ENCODE data around the gene NPAS3.

Gene NPAS3

DNA sequence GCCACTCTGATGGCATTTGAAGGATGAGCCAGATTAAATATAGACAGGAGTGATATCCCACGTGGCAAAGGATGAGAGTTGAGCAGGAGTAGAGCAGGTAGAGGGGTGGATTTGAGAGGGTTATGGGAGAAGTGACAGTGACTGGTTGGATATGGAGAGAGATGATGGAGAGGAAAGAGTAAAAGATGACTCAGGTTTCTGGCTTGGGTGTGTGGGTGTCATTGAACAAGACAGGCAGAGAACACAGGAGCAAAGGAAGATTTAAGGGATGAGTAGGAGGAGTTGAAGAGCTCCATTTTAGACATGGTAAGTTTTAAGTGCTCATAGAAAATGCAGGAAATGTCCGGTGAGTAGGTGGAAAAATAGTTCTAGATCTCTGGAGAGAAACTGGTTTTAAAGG lies 875.3 kb downstream of the NPAS3 start:
- DNase-seq: no peak

DNA sequence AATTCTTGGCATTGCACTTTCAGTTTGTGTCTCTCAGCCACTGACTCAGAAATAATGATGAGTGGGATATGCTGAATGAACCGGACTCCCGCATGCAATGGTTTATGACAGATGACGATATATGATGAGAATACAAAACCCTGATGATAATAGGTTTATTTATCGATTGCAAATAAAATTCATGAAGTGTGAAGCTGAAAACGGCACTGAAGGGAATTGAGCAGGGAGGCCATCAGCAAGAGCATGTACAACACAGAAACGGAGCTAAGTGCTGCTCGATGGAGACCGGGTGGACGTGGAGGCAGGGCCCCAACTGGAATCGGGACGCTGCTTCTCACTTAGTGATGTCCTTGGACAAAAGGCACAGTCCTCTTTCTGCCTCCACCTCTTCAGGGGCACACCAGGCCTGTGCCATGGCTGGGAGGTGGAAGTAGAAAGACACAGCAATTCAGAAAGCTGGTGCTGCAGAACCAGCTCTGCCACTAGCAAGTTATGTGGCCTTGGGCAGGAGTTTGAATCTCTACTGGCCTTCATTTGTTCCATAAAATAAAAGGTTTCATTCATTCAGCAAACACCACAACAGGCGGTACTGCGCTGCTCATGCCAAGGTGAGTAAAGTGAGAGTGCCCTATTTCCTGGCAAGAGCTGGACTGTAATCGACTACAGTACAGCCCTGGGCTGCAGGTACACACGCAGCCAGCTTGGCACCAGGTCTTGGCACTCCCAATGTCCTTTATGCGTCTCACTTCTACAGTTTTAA lies 895.2 kb downstream of the NPAS3 start:
- DNase-seq: no peak

DNA sequence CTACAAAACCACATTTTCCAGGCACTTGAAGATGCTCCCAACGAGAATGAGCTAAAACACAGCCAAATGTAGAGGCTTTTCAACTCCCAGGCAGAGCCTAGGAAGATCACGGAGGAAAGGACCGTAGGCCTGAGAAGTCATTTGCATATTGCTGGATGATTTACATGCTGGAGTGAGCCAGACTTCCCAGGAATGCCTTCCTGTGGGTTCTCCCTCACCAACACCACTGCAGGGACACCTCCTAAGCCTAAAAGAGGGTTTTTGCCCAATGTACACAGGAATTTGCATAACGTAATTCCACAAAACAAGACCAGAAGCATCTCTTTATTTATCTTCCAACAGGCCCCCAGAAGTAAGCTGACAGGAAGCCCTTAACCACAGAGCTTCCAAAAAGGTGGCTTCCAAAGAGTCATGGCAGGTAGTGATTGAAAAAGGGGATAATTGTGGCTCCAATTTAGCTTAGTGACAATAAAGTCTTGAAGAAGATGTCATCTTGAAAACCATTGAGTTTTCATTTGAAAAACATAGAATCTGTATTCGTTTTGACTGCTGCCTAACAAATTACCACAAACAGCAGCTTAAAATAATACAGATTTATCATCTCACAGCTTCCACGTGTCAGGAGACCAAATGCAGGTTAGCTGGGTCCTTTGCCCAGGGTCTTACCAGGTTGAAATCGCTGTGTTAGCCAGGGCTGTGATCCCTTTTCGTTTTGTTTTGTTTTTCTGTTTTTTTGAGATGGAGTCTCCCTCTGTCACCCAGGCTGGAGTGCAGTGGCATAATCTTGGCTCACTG lies 896.0 kb downstream of the NPAS3 start:
- no peak for DNase-seq

DNA sequence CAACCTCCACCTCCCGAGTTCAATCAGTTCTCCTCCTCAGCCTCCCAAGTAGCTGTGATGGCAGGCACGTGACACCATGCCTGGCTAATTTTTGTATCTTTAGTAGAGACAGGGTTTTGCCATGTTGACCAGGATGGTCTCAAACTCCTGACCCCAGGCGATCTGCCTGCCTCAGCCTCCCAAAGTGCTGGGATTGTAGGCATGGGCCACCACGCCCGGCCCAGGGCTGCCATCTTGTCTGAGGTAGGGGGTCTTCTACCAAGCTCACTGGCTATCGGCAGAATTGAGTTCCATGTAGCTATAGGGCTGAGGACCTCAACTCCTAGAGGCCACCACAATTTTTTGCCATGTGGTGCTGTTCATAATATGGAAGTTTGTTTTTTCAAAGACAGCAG lies 896.6 kb downstream of the NPAS3 start:
- DNase-seq: no peak

DNA sequence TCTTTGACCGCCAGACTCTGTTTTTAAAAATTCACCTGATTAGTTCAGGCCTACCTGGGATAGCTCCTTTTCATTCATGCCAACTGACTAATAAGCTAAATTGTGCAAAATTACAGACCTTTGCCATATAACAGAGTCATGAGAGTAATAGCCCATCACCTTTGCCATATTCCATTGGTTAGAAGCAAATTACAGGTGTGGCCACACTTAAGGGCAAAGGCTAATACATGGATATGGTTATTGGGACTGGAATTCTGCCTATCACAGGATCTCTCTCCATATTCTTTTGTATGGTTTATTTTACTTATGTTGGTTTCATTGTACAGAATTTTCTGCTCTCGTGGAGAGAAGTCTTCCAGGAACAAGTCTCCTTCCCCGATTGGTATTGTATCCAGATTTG lies 897.0 kb downstream of the NPAS3 start:
- no peak for DNase-seq

DNA sequence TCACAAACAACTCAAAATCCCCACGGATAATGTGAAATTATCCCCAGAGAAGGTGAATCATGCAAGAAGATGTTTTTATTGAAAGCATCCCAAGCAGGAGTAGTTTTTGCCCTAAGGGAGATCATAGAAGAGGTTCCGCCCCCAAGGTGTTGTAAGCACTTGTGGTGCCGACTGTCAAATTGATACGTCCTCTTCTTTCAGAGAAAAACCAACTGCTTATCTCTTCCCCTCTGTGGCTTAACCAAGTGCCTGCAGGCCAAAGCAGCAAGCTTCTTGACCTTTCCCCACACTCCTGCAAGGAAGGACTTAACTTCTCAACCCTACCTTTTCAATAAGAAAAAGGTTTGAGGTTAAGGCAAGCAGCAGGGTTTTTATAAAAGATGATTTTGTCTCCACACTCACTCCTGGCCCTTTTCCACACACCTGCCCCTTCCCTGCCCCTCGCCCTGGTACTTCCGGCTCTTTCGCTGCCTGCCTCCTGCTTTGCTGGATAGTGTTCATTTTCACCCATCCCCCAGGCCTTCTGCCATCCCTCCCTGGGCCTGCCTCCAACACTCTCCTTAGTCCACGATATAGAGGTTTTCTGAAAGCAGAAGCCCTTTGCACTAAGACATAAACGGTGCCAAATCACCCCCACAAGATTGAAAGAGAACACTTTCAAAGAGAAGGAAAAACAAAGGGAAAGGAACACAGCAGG lies 897.7 kb downstream of the NPAS3 start:
- no peak for DNase-seq

DNA sequence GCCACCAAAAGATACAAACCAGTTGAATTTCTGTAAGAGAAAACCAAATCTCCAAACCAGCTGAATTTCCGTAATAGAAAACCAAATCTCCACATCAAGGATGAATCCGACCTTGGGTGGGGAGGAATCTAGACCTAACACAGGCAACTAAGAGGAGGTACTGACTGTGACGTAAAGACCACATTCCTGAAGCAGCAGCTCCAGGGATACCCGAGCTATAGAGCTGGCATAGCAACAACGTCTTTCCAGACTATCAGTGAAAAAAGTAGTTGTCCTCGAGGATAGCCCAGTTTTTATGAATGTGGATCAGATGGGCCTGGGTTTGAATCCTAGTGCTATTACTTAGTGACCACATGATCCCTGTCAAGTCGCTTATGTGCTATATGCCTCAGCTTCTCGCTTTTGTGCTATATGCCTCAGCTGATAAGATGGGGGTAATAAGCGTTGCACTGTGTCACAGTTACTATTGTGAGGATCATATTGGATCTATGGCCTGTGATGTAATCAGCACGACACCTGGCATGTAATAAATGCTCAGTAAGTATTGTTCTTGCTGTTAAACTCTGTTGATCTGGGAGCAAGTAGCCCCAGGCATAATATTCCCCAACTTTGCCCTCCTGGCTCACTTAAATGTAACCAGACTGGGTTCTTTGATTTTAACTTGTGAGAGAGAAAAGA lies 898.4 kb downstream of the NPAS3 start:
- DNase-seq: no peak

DNA sequence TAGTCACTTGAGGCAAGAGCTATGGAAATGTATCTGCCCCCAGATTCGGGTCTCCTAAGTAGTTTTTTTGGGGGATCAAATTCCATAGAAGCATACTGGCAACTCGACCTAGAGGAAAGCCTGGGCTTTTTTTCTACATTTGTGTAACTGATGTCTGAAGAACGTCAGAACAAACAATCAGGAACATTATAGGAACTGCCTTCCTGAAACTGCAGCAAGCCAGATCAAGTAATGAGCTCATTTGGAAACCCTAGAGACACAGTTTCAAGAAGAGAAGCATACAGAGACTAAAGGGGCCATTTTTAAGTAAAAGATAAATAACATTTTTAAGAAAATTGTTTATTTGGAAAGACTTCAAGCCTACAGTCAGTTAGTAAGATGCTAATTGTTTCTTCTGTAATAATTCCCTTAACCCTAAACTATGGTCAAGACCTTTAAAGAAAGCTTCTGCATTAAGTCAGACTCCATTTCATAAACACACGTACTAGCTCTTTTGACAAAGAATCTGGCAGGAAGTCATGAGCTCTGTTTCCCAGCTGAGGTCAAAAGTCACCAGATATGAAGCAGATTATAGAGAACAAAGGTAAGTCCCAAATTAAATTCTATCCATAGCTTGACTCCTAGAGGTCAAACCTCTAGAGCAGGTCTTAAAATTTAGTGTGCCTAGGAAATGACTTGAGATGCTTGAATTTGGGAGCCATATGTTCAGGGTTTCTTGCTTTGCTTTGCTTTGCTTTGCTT lies 899.4 kb downstream of the NPAS3 start:
- DNase-seq: no peak

DNA sequence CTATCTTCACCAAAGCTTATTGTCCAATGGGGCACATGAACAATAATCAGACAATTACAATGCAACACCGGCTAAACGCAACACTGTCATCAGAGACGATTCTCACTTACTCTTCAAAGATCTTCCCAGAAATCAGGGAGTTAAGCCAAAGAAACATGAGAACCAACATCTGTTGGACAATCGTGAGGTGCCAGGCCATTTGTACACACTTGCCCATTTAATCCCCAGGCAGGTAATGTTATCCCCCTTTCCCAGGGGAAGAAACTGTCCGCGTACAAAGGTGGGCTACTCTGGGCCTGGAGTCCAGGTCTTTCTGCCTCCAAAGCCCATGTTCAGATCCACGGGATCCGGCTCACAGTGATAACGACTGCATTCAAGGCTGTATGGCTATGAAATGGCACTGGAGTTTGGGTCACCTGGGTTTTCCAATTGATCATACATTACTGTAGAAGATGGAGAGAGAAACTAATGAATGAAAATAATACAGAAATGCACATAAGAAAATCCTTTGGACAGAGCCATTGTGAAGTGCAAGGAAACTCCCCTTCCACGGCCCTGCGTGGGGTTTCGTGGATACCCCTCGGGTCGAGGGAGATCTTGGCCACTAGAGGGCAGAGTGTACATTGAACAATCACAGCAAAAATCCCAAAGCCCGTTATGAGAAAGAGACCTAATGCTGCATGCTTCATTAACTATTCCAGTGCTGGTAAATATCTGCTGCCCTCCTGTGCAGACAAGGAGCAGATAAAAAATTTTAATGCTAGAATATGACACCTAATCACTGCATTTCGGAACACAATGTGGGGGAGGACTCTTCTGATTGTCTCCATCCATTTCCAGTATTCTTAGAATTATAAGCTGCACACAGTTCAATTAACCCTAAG lies 900.8 kb downstream of the NPAS3 start:
- DNase-seq: peak; percentile 49 to 56

DNA sequence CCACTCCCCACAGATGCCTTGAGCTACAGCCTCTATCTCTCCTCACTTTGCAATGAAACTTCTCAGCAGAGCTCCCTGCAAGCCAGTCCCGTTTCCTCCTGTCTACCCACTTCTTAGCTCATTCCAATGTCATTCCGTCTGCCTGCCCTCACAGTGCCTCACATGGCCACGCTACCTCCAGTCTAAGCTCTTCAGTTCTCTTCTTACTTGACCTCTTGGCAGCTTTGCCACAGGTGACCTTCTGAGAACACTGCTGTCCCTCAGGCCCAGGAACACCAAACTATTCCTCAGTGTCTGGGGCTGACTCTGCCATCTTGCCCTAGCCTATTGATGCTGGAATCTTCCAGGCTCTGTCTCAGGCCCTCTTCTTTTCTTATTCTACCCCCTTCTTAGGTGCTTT lies 902.1 kb downstream of the NPAS3 start:
- no peak for DNase-seq

DNA sequence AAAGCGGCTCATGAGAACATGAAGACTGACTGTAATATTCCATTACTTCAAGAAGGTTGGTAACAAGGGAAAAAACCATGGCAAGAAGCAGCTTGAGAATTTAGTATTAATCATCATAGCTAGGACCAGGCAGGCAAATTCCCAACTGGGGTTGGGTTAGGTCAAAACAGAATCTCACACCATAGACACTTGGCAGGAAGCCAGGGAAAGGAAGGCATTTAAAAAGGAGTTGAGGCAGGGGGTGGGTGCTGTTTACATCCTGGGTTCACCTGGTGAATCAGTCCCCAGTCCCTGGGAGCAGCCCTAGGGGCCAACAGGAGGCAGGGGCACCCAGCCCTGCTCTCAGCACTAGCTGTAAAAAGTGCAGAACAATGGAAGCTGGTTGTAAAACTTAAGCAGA lies 903.6 kb downstream of the NPAS3 start:
- DNase-seq: no peak

DNA sequence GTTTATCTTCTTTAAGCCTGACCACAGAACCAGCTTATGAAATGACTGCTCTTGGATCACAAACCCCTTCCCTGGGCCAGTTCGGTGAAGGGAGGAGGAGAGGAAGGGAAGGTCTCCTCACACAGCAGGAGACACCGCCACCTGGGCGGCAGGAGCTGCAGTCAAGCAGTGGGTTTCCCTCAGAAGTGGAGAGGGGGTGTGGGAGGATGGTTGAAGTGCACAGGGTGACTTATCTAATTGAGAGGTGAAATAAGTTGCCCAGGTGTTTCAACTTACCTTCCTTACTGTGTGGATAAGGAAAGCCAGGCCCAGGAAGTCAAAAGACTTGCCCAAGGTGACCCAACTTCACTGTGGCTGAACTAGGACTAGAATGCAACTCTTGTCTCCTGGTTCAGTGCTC lies 905.4 kb downstream of the NPAS3 start:
- no peak for DNase-seq

DNA sequence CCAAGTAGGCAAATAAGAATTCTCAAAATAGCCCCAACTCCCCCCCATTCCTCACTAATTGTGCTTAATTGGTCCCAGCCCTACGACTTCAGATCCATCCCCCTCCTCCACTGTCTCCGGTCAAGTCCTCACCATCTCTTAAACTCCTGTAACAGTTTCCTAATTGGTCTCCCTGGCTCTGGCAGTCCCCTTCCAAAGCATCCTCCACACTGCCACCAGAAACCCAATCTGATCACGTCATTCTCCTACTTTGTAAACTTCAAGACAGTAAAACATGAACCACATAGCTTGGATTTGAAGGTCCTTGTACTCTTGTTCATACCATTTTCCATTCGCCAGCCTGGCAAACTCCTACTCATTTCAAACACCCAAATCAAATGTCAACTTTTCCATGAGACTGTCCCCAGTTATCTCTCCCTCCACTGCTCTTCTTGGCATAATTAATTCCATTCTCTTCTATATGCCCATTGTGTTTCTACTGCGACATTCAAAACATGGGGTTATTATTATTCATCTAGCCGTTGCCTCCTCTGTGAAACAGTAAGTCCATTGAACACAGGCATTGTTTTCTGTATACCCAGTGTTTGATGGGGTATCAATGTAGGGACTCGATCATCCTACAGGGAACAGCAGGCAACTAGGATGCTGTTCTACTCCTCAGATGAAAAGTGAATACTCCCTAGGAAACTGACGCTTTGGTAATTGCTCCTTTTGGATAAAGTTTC lies 907.6 kb downstream of the NPAS3 start:
- DNase-seq: no peak

DNA sequence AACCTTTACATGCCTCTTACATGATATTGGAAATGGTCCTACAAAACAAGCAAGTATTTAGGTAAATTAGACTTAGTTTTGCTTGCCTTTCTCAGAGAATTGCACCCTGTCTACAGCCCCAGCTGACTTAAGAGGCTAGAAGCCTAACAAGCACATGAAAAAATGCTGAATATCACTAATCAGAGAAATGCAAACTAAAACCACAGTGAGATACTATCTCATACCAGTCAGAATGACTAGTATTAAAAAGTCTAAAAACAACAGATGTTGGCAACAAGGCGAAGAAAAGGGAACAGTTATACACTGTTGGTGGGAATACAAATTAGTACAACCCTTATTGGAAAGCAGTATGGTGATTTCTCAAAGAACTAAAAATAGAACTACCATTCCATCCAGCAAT lies 908.4 kb downstream of the NPAS3 start:
- no peak for DNase-seq

DNA sequence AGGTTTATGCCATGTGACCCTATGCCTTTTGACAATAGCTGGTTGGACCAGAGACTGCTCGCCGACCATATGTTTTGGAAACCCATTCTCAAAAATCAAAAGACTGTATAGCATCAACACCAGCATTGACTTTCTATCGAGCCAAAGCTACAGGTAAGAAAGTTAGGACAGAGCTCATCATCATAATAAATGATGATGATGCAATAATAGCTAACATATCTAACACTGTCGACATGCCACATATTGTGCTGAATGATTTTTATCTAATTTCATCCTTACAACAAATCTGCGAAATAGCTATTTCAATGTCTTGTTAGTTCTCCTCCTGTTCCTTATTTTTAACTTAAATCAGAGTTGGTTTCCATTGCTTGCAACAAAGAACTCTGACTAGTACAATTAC lies 909.3 kb downstream of the NPAS3 start:
- DNase-seq: no peak

DNA sequence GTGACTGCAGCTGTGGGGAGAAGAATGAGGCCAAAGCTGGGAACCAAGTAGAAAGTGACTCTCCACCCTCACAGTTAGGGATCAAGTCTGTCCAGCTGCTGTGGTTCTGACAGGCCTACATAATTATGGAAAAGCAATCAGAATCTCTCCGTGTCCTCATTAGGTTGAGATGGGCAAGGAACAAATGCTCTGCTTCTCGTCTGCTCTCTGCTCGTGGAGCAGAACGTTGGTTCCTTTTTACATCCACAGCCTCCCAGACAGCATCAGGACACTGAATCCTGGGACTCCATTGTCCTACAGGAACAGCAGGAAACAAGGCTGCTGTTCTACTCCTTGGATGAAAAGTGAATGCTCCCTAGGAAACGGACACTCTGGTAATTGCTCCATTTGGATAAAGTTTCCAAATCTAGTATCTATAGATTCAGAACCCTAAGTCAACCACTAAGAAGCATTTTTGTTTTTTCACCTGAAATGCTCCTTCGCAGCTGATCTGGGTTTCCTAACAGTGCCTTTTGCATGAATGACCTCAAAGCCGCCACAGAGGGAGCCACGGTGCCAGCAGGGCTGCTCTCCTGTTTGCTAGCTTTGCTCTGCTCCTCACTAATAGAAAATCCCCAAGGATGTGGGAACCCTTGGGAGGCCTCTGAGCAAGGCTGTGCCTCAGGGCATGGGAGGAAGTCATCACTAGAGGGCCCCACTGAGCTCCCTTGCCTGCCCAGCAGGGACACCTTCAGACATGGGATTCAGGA lies 910.2 kb downstream of the NPAS3 start:
- peak; percentile 37 to 47 for DNase-seq

DNA sequence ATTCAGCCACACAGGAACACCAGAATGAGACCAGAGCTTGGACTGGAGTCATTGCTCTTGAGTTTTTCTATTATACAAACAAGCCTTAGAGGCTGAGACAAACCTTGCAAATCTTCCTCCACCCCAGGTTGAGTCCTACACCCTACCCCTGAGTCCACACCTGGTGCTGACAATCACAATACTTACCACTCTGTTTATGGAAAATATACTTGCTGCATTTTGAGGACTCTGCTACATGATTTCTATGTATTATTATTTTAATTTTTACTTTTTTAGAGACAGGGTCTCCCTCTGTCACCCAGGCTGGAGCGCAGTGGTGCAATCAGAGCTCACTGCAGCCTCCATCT lies 910.7 kb downstream of the NPAS3 start:
- no peak for DNase-seq

DNA sequence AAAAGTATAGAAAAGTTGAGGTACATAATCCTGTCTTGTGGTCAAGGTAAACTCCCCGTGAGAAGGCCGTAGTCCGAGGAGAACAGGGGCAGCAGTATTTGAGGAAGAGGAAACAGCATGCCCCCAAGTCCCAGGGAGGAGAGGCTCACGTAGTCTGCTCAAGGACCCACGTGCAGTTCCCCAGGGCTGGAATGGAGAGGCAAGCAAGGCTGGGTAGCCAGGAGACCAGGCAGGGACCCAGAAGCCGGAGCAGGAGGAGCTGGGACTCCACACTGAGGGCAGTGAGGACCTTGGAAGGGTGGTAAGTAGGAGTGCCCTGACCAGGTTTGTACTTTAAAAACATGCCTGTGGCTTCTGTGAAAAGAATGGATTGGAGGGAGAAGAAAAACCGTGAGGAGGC lies 912.1 kb downstream of the NPAS3 start:
- DNase-seq: no peak

DNA sequence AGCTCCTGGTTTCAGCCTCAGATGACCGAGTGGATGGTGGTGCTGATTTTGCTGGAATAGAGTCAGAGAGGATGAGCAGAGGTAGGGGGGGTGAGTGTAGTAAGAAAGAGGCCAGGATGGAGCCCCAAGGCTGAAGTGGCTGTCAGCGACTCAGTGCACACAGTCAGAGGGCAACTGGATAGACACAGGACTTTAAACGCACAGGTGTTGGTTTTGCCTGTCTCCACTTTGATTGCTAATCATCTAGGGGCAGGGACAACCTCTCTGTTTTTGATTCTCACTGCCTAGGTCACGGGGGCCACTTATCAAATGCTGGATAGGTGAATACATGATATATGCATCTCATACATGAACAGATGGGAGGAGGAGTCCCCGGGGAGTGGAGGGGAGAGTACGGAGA lies 912.7 kb downstream of the NPAS3 start:
- DNase-seq: no peak

DNA sequence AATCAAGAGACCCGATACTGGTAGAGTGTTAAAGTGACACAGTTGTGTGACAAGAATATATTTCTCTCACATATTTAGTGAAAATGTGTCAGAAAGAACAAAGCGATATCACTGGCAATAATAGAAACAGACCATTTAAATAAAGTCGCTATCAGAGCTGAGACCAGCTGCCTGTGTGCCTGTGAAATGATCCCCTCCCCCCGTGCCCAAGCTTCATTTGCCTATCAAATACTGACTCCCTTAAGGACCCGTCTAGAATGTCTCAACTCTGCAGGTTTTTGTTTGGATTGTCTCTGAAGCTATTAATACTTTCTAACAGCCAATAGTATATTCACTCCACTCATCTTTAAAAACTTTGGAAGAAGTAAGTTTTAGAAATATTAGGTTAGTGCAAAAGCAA lies 913.3 kb downstream of the NPAS3 start:
- DNase-seq: no peak

Data from activated CD4-positive, alpha-beta T cell treated with anti-CD3 and anti-CD28 coated beads, Interleukin-2, amount 50 U/mL, for 48 hours (primary cell).